Hematopoietic multipotent progenitor cell treated with erythropoietin and hydrocortisone succinate and interleukin-3 and kit ligand, for 17 days (in vitro differentiated cells): ENCODE results near the gene ACO1.

ENCODE experiments used
- DNase-seq: peaks from one replicate; pipeline ENCODE4 v3.0.0-alpha.2; 2015; ENCODE audit warnings: low spot score

Gene ACO1

DNA sequence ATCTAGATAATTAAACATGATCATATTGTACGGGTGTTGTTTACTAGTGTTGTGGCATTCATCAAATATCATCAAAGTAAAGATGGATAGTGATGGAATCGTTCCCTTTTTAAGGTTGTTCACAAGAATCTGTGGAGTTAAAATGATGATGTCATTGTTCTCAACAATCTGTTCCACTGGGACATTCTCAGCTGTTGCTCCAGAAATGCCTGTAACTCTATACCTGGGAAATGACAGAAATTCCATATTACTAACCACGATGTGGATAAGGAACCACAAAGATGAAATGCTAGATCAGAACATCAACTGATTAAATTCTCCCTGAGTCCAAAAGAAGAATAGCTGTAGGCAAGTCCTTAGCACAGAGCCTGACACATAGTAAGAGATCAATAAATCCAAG, 103.5 kb downstream of the ACO1 start:
- no peak for DNase-seq

DNA sequence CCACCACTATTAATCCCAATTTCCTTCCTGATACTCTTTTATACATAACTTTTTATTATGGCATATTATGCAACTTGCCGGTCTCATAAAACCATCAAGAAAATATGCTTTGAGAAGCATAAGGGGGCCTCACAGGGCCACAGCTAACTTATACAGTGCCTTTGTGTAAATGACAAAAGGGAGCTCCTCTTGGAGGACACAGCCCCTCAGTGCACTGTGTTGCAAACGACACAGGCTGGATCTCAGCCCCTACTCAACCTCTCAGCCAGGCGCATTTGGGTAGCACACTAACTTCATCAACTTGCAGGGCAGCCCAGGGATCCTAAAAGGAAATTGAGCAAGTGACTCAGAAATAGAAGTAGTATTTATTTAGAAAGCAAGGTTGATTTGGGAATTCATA, 106.2 kb downstream of the ACO1 start:
- DNase-seq = no peak

DNA sequence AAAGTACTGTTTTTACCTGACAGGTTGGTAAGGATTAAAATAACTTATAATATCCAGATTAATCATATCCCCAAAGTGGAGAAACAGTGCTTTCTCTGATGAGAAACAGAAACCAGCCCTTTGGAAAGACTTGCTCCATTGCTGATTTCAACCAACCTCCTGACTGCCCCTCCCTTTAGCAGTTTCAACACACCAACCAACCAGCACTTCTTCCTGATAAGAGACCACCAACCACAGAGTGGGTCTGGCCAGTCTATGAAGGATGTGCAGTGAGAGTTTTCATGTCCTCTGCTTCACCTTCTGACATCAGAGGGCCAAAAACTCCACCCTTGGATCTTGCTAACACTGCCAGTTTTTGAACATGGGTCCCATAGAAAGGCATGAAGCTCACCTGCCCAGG, 113.5 kb downstream of the ACO1 start:
- no peak for DNase-seq

DNA sequence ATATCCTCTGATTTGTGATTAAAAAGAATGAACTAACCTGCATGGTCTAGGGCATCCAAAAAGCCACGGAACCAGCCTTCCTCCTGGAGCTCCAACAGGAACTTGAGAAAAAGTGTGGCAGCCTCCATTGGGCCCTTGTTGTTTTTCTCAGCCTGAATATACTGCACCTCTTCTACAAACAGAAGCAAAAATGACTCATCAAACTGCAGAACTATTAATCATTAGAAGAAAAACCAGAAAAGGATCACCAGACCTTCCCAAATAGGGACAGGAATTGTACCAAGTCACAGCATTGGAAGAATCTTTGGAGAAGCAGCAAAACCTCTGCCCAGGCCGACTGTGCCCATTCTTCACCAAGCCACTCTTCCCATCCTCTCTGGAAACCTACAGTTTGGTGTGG, 116.3 kb downstream of the ACO1 start:
- no peak for DNase-seq

DNA sequence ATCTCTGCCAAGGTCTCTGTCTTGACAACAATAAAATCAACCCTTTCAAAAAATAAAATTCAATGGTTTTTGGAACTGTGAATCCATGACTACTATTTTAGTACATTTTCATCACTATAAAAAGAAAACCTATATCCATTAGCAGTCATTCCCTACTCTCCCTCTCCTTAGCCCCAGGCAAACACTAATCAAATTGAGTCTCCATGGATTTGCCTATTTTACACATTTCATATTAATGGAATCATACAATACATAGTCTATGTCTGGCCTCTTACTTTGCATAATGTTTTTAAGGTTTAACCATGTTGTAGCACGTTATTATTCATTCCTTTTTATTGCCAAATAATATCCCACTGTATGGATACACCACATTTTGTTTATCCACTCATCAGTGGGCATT, 117.4 kb downstream of the ACO1 start:
- DNase-seq = no peak

DNA sequence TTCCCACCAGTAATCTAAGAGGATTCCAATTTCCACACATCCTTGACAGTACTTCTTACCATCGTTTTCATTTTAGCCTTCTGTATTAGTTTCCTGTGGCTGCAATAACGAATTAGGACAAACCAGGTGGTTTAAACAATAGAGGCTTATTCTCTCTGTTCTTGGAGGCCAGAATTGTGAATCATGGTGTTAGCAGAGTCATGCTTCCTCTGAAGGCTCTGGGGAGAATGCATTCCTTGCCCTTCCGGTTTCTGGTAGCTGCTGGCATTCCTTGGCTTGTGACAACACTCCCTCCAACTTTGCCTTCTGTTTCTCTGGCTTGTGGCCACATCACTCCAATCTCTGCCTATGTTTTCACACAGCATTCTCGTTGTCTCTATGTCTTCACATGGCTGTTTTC, 118.0 kb downstream of the ACO1 start:
- DNase-seq = no peak

DNA sequence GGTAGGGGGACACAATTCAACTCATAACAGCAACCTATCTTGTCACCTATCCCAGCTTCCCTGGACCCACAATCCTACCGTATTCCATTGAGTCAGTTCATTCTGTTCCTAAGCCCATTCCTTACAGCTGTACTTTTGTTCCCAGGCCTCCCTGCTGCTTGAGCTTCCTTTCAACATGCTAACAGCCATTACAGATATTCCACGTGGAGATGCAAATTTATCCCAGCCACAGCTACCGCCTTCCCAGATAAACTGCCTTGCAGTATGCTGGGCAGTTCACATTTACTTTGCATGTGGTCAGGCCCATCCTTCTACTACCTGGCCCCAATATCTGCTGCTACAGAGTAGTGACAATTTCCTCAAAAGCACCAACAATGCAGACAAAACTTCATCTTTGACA, 118.6 kb downstream of the ACO1 start:
- DNase-seq = no peak
